HepG2 (cell line): ENCODE measurements around the gene MYO18A. TPM values are rescaled to one million over a fixed set of nuclear protein-coding genes. Genes with fewer than 3 reads are reported as not detected.

Experiments used
- ETV5 ChIP-seq: IDR thresholded peaks from 2 replicates; pipeline ENCODE4 v1.6.1; 2018; ENCODE audit warnings: missing biosample characterization, missing genetic modification reagents, inconsistent platforms, borderline replicate concordance
- GATAD2A ChIP-seq: IDR thresholded peaks from 2 replicates; pipeline ENCODE4 v1.6.1; 2016
- KDM5B ChIP-seq: sonication (generic); formaldehyde crosslinking; IDR thresholded peaks from 2 replicates; pipeline ENCODE4 v1.4.0; 2020; ENCODE audit warnings: missing genetic modification reagents, mild to moderate bottlenecking, borderline replicate concordance
- KLF11 ChIP-seq: IDR thresholded peaks from 2 replicates; pipeline ENCODE4 v1.6.1; 2016; ENCODE audit warnings: missing compliant biosample characterization
- LCORL ChIP-seq, 2 experiments: fragments of 450-650 bp in 1 of 2; sonication (generic) in 1 of 2; formaldehyde crosslinking in 1 of 2; IDR thresholded peaks; 2 replicates each; pipeline versions ENCODE4 v1.5.0 to v1.6.1; 2017 to 2020; ENCODE audit warnings: antibody characterized with exemption in 1 of 2, missing genetic modification reagents in 1 of 2
- MXD4 ChIP-seq: IDR thresholded peaks from 2 replicates; pipeline ENCODE4 v1.6.1; 2016; ENCODE audit warnings: mild to moderate bottlenecking, missing biosample characterization, missing genetic modification reagents
- NCOA1 ChIP-seq: sonication (generic); formaldehyde crosslinking; IDR thresholded peaks from 2 replicates; pipeline ENCODE4 v1.9.0; 2021; ENCODE audit warnings: missing genetic modification reagents
- SYNCRIP ChIP-seq: fragments of 200-400 bp; formaldehyde crosslinking; IDR thresholded peaks from 2 replicates; pipeline ENCODE4 v1.6.1; 2018; ENCODE audit warnings: mild to moderate bottlenecking, low read depth, low read length; ENCODE audit not compliant: insufficient read depth
- TRIM24 ChIP-seq: sonication (generic); formaldehyde crosslinking; IDR thresholded peaks from 2 replicates; pipeline ENCODE4 v1.8.0; 2022; ENCODE audit warnings: mild to moderate bottlenecking, missing genetic modification reagents
- ZEB1 ChIP-seq: IDR thresholded peaks from 2 replicates; pipeline ENCODE4 v1.6.1; 2012; ENCODE audit warnings: mild to moderate bottlenecking, low read depth, inconsistent platforms; ENCODE audit not compliant: insufficient replicate concordance
- ZMYM3 ChIP-seq: sonication (generic); formaldehyde crosslinking; IDR thresholded peaks from 2 replicates; pipeline ENCODE4 v1.5.1; 2020; ENCODE audit warnings: mild to moderate bottlenecking, missing genetic modification reagents
- ZNF205 ChIP-seq: IDR thresholded peaks from 2 replicates; pipeline ENCODE4 v1.6.1; 2018; ENCODE audit warnings: missing biosample characterization, missing genetic modification reagents
- ZNF224 ChIP-seq: sonication (generic); formaldehyde crosslinking; IDR thresholded peaks from 2 replicates; pipeline ENCODE4 v1.5.0; 2020; ENCODE audit warnings: mild to moderate bottlenecking, missing genetic modification reagents
- ZNF260 ChIP-seq: sonication (generic); formaldehyde crosslinking; IDR thresholded peaks from 2 replicates; pipeline ENCODE4 v1.4.0; 2020; ENCODE audit warnings: missing genetic modification reagents, low read depth, mild to moderate bottlenecking, borderline replicate concordance
- ZNF274 ChIP-seq: sonication (generic); formaldehyde crosslinking; IDR thresholded peaks from 2 replicates; pipeline ENCODE4 v1.5.1; 2020; ENCODE audit warnings: mild to moderate bottlenecking, missing genetic modification reagents
- ZNF296 ChIP-seq: sonication (generic); formaldehyde crosslinking; conservative IDR thresholded peaks from 2 replicates; pipeline ENCODE4 v1.5.0; 2020; ENCODE audit warnings: mild to moderate bottlenecking, missing genetic modification reagents
- ZNF33B ChIP-seq: sonication (generic); formaldehyde crosslinking; IDR thresholded peaks from 2 replicates; pipeline ENCODE4 v1.5.1; 2020; ENCODE audit warnings: mild to moderate bottlenecking, missing genetic modification reagents
- ZNF543 ChIP-seq: sonication (generic); formaldehyde crosslinking; IDR thresholded peaks from 2 replicates; pipeline ENCODE4 v1.4.0; 2020; ENCODE audit warnings: mild to moderate bottlenecking, missing genetic modification reagents
- ZNF766 ChIP-seq: sonication (generic); formaldehyde crosslinking; IDR thresholded peaks from 2 replicates; pipeline ENCODE4 v1.5.0; 2020; ENCODE audit warnings: missing genetic modification reagents, borderline replicate concordance
- ZNF782 ChIP-seq: sonication (generic); formaldehyde crosslinking; IDR thresholded peaks from 2 replicates; pipeline ENCODE4 v1.4.0; 2020; ENCODE audit warnings: missing genetic modification reagents, mild to moderate bottlenecking, borderline replicate concordance
- ZNF879 ChIP-seq: sonication (generic); formaldehyde crosslinking; IDR thresholded peaks from 2 replicates; pipeline ENCODE4 v1.8.1; 2023; ENCODE audit warnings: missing genetic modification reagents
- polyA plus RNA-seq, 8 experiments: library from polyadenylated mRNA; depleted of rRNA in 3 of 8; stranded (reverse) in 7 of 8; unstranded in 1 of 8; fragments of >200 nt; fragmentation: Illumina TruSeq in 4 of 8; extraction: Trizol in 4 of 8; gene quantifications; 2 replicates each; pipeline versions ENCODE4 v1.2.1 to v1.2.3, GENCODE V29; 2011 to 2016; ENCODE audit warnings: low read depth in 4 of 8, missing spikeins in 1 of 8, mixed read lengths in 1 of 8; ENCODE audit not compliant: insufficient read depth in 1 of 8
- total RNA-seq, 5 experiments: library from RNA; depleted of rRNA; stranded (reverse); fragments of >200 nt; fragmentation: Illumina TruSeq; extraction: Trizol; gene quantifications; 2 replicates each; pipeline ENCODE4 v1.2.3, GENCODE V29; 2016; ENCODE audit warnings: low read depth in 1 of 5
- TF ChIP-seq, protein P1 (sequence below): IDR thresholded peaks from 2 replicates; pipeline ENCODE4 v1.6.1; 2016; ENCODE audit warnings: low read depth, borderline replicate concordance
- TF ChIP-seq, protein P2 (sequence below): sonication (generic); formaldehyde crosslinking; IDR thresholded peaks from 2 replicates; pipeline ENCODE4 v1.4.0; 2020; ENCODE audit warnings: missing genetic modification reagents
- TF ChIP-seq, protein P3 (sequence below): sonication (generic); formaldehyde crosslinking; IDR thresholded peaks from 2 replicates; pipeline ENCODE4 v1.4.0; 2020; ENCODE audit warnings: missing genetic modification reagents

Gene MYO18A
- total and polyA plus RNA-seq, 2 of the 13 experiments (the other 11 are each of a cell fraction or from before 2014, with no cell fraction given) = 16.8 to 24.8 TPM

DNA sequence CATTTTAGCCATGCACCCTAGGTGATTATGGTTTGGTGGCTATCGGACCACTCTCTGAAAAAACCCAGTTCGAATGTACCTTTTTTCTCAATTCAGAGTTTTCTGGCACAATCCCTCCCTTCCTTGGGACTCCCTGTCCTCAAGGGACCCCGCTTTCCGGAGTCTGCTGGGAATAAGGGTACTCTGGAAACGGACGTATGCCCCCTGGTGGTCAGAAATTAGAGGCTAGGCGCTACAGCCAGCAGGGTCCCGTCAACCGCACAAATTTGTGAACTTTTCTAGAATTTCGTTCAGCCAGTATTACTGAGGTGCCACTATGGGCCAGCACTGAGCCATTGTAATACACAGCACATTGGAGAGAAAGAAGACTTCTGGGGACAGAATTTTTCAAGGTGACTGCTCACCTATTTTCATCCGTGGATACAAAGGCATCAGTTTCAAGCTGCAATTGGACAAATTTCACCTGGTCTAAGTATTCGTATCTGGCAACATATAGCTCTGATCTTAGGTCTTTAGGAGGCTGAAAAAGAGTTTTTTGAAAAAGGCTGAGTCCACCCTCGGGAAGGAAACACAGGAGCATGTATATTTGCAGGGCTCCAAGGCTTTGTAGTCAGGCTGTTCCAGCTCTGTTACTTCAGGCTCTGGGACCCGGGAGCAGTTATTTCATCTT, 39.3 kb upstream of the MYO18A start (continued):
- TF ChIP-seq KLF11 = no peak
- TF ChIP-seq, protein P1, sequence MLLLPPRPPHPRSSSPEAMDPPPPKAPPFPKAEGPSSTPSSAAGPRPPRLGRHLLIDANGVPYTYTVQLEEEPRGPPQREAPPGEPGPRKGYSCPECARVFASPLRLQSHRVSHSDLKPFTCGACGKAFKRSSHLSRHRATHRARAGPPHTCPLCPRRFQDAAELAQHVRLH = peak; percentile 56; the same call in 1 of the 2 replicates
- no peak for TF ChIP-seq ZNF782
- no peak for TF ChIP-seq TRIM24 (CRISPR knock-in tag)
- TF ChIP-seq ETV5 (CRISPR knock-in tag) = peak; percentile 56; the same call in 1 of the 2 replicates
- peak; percentile 69; the same call in 1 of the 2 replicates for TF ChIP-seq ZNF205 (CRISPR knock-in tag)
- TF ChIP-seq KDM5B (CRISPR knock-in tag) = no peak
- TF ChIP-seq SYNCRIP = no peak
- no peak for TF ChIP-seq ZEB1
- no peak for TF ChIP-seq ZNF33B
- TF ChIP-seq MXD4 (CRISPR knock-in tag) = 0 out of 2 replicates have a peak, but pooled peaks have one; percentile 37
- TF ChIP-seq ZNF879 = no peak
- TF ChIP-seq ZNF296 = no peak
- TF ChIP-seq, protein P2, sequence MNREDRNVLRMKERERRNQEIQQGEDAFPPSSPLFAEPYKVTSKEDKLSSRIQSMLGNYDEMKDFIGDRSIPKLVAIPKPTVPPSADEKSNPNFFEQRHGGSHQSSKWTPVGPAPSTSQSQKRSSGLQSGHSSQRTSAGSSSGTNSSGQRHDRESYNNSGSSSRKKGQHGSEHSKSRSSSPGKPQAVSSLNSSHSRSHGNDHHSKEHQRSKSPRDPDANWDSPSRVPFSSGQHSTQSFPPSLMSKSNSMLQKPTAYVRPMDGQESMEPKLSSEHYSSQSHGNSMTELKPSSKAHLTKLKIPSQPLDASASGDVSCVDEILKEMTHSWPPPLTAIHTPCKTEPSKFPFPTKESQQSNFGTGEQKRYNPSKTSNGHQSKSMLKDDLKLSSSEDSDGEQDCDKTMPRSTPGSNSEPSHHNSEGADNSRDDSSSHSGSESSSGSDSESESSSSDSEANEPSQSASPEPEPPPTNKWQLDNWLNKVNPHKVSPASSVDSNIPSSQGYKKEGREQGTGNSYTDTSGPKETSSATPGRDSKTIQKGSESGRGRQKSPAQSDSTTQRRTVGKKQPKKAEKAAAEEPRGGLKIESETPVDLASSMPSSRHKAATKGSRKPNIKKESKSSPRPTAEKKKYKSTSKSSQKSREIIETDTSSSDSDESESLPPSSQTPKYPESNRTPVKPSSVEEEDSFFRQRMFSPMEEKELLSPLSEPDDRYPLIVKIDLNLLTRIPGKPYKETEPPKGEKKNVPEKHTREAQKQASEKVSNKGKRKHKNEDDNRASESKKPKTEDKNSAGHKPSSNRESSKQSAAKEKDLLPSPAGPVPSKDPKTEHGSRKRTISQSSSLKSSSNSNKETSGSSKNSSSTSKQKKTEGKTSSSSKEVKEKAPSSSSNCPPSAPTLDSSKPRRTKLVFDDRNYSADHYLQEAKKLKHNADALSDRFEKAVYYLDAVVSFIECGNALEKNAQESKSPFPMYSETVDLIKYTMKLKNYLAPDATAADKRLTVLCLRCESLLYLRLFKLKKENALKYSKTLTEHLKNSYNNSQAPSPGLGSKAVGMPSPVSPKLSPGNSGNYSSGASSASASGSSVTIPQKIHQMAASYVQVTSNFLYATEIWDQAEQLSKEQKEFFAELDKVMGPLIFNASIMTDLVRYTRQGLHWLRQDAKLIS (CRISPR knock-in tag) = no peak
- TF ChIP-seq LCORL (IDR thresholded peaks at IDR 0.05) = no peak
- peak; percentile 71 for TF ChIP-seq LCORL (CRISPR knock-in tag; IDR thresholded peaks at IDR 0.05)
- TF ChIP-seq ZNF260 (CRISPR knock-in tag) = no peak
- TF ChIP-seq ZNF543 = no peak
- TF ChIP-seq ZNF766 (CRISPR knock-in tag) = 0 out of 2 replicates have a peak, but pooled peaks have one; percentile 38
- peak; percentile 57 for TF ChIP-seq GATAD2A
- TF ChIP-seq ZNF224 (CRISPR knock-in tag) = no peak
- no peak for TF ChIP-seq ZMYM3
- no peak for TF ChIP-seq ZNF274
- TF ChIP-seq, protein P3, sequence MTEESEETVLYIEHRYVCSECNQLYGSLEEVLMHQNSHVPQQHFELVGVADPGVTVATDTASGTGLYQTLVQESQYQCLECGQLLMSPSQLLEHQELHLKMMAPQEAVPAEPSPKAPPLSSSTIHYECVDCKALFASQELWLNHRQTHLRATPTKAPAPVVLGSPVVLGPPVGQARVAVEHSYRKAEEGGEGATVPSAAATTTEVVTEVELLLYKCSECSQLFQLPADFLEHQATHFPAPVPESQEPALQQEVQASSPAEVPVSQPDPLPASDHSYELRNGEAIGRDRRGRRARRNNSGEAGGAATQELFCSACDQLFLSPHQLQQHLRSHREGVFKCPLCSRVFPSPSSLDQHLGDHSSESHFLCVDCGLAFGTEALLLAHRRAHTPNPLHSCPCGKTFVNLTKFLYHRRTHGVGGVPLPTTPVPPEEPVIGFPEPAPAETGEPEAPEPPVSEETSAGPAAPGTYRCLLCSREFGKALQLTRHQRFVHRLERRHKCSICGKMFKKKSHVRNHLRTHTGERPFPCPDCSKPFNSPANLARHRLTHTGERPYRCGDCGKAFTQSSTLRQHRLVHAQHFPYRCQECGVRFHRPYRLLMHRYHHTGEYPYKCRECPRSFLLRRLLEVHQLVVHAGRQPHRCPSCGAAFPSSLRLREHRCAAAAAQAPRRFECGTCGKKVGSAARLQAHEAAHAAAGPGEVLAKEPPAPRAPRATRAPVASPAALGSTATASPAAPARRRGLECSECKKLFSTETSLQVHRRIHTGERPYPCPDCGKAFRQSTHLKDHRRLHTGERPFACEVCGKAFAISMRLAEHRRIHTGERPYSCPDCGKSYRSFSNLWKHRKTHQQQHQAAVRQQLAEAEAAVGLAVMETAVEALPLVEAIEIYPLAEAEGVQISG = no peak
- TF ChIP-seq NCOA1 = no peak
